Measurements from ENCODE around the gene SPOCD1.
A peak's percentile ranks its signal among the peaks of the same experiment; 100 is the strongest.

Gene SPOCD1

GRCh38 chr1:31788138-31788824, 27.5 kb downstream of the SPOCD1 start:
- DNase-seq (ENCODE audit: low read depth in 3 of 3, low spot score in 1 of 3): peak; percentile 62 to 81 (median 66)

GRCh38 chr1:31787786-31788137, 28.1 kb downstream of the SPOCD1 start:
- DNase-seq (ENCODE audit: low read depth in 3 of 3, low spot score in 1 of 3): no peak

- no peak for DNase-seq (ENCODE audit: low read depth in 3 of 3, low spot score in 1 of 3)
Measured at GRCh38 chr1:31787261-31787660, 28.6 kb downstream of the SPOCD1 start.

GRCh38 chr1:31786366-31787060, 29.3 kb downstream of the SPOCD1 start:
- no peak for DNase-seq (ENCODE audit: low read depth in 3 of 3, low spot score in 1 of 3)

- no peak for DNase-seq (ENCODE audit: low read depth in 3 of 3, low spot score in 1 of 3)
Measured at GRCh38 chr1:31785947-31786290, 29.9 kb downstream of the SPOCD1 start.

GRCh38 chr1:31785020-31785946, 30.5 kb downstream of the SPOCD1 start:
- no peak for DNase-seq (ENCODE audit: low read depth in 3 of 3, low spot score in 1 of 3)

GRCh38 chr1:31784356-31785019, 31.3 kb downstream of the SPOCD1 start:
- no peak for DNase-seq (ENCODE audit: low read depth in 3 of 3, low spot score in 1 of 3)

GRCh38 chr1:31783846-31784245, 32.0 kb downstream of the SPOCD1 start:
- DNase-seq (ENCODE audit: low read depth in 3 of 3, low spot score in 1 of 3): no peak

- no peak for DNase-seq (ENCODE audit: low read depth in 3 of 3, low spot score in 1 of 3)
Measured at GRCh38 chr1:31782421-31783410, 33.1 kb downstream of the SPOCD1 start.

GRCh38 chr1:31781756-31782371, 34.0 kb downstream of the SPOCD1 start:
- DNase-seq (ENCODE audit: low read depth in 3 of 3, low spot score in 1 of 3): no peak

GRCh38 chr1:31781138-31781755, 34.6 kb downstream of the SPOCD1 start:
- no peak for DNase-seq (ENCODE audit: low read depth in 3 of 3, low spot score in 1 of 3)

GRCh38 chr1:31780632-31781031, 35.2 kb downstream of the SPOCD1 start:
- DNase-seq (ENCODE audit: low read depth in 3 of 3, low spot score in 1 of 3): no peak

- no peak for DNase-seq (ENCODE audit: low read depth in 3 of 3, low spot score in 1 of 3)
Measured at GRCh38 chr1:31779687-31780086, 36.1 kb downstream of the SPOCD1 start.

- DNase-seq (ENCODE audit: low read depth in 3 of 3, low spot score in 1 of 3): no peak
Measured at GRCh38 chr1:31778763-31779488, 36.9 kb downstream of the SPOCD1 start.

- no peak for DNase-seq (ENCODE audit: low read depth in 3 of 3, low spot score in 1 of 3)
Measured at GRCh38 chr1:31776516-31776915, 39.3 kb downstream of the SPOCD1 start.

GRCh38 chr1:31776032-31776431, 39.8 kb downstream of the SPOCD1 start:
- DNase-seq (ENCODE audit: low read depth in 3 of 3, low spot score in 1 of 3): no peak

GRCh38 chr1:31775210-31775999, 40.4 kb downstream of the SPOCD1 start:
- DNase-seq (ENCODE audit: low read depth in 3 of 3, low spot score in 1 of 3): no peak

GRCh38 chr1:31774495-31774894, 41.3 kb downstream of the SPOCD1 start:
- DNase-seq (ENCODE audit: low read depth in 3 of 3, low spot score in 1 of 3): no peak
